Large intestine (tissue), 3 donors: Measurements from ENCODE around the gene DLX6. TPM values are rescaled to one million over a fixed set of nuclear protein-coding genes. Genes with fewer than 3 reads are reported as not detected.

Source experiments
- DNase-seq, 2 donors: peaks; one replicate each; pipeline versions ENCODE4 v3.0.0 to v3.0.0-alpha.2; 2013
- H3K27ac ChIP-seq: one replicate; pipeline ENCODE4 v1.5.1; 2013; ENCODE audit warnings: low read length
- H3K27me3 ChIP-seq: 2 replicates; pipeline ENCODE4 v1.6.1; 2013; ENCODE audit warnings: low read length; ENCODE audit not compliant: control insufficient read depth, insufficient read depth
- H3K36me3 ChIP-seq: 2 replicates; pipeline ENCODE4 v1.6.1; 2013; ENCODE audit warnings: low read length; ENCODE audit not compliant: control insufficient read depth, insufficient read depth
- H3K4me1 ChIP-seq: one replicate; pipeline ENCODE4 v1.6.1; 2013; ENCODE audit warnings: low read length; ENCODE audit not compliant: control insufficient read depth, insufficient read depth
- H3K4me3 ChIP-seq: one replicate; pipeline ENCODE4 v1.5.1; 2013; ENCODE audit warnings: low read length
- H3K9me3 ChIP-seq: one replicate; pipeline ENCODE4 v1.6.1; 2013; ENCODE audit warnings: mild to moderate bottlenecking, low read depth, low read length, moderate library complexity; ENCODE audit not compliant: control insufficient read depth
- WGBS: methylation state at CpG from one replicate; pipeline ENCODE4 v1.1.5; 2013; ENCODE audit warnings: low lambda C conversion rate; ENCODE audit not compliant: insufficient coverage; 5-methylcytosine and 5-hydroxymethylcytosine counted together
- polyA plus RNA-seq: library from polyadenylated mRNA; unstranded; fragments of 120-200 nt; gene quantifications from one replicate; pipeline ENCODE4 v1.2.1, GENCODE V29; 2013

Gene DLX6
- polyA plus RNA-seq, 1 donor = 0.04 TPM

- Histone ChIP-seq H3K36me3 (no peaks in the 10 kb centered on the region), H3K4me1 (no peaks in the 10 kb centered on the region), H3K27me3 (peaks cover 100% of the 10 kb centered on the region), H3K9me3 (peaks cover 8% of the 10 kb centered on the region), H3K27ac (no peak overlapping the region), H3K4me3 (no peak overlapping the region)
- no peak for DNase-seq
- WGBS = 13% methylated on average over 2 of the region's 19 CpGs
Measured at GRCh38 chr7:97018791-97019531, 13.6 kb downstream of the DLX6 start.

DNA sequence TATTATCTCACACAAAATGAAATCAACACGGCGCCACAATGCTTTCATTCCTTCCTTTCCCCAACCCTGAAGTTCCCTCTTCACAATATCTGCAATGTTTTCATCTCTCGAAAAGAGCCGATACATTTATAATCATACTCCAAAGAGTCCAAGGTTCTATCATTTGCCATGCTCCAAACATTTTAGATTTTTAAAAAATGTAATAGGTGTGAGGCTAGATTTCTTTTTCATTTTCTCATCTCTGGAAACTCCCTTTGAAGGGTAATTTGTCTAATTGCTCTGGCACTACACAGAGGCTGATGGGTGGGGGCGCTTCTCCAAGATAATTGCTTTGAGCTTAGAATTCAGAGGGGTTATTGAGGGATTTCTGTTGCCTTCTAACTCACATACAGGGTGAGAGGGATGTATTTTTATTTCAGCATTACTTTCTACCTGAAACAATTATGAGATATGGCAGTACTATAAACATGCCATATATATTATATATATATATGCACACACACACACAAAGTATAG is 14.4 kb downstream of the DLX6 start:
- Histone ChIP-seq H3K27me3 (peaks cover 100% of the 10 kb centered on the region), H3K9me3 (peaks cover 14% of the 10 kb centered on the region), H3K36me3 (no peaks in the 10 kb centered on the region), H3K4me1 (no peaks in the 10 kb centered on the region), H3K27ac (no peak overlapping the region), H3K4me3 (no peak overlapping the region)
- no peak for DNase-seq
- WGBS = 10% methylated on average over 2 of the region's 5 CpGs

DNA sequence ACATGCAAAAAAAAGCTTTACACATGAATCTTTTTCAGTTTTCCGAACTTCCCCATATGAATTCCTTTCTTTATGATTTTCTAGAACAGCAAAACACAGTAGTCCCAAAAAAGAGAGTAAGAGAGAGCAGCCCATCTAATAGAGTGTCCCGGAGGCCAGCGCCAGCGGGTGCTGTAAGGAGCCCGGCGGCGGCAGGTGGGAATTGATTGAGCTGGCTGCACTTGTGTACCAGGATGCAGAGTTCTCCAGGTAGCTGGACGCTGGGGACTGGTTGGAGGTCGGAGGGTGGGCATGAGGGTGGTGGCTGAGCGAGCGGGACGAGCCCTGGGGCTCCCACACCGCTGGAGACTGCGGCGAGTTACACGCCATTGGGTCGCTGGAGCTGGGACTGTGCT is 15.2 kb downstream of the DLX6 start:
- no CpG with 5 or more reads among the region's 17 CpGs for WGBS
- H3K9me3 ChIP-seq = peaks cover 14% of the 10 kb centered on the region
- no peak for DNase-seq
- H3K27me3 ChIP-seq = peaks cover 100% of the 10 kb centered on the region
- H3K27ac ChIP-seq = no peak overlapping the region
- H3K4me3 ChIP-seq = no peak overlapping the region
- no peaks in the 10 kb centered on the region for H3K36me3 ChIP-seq
- no peaks in the 10 kb centered on the region for H3K4me1 ChIP-seq

- H3K27me3 ChIP-seq = peaks cover 100% of the 10 kb centered on the region
- H3K36me3 ChIP-seq = no peaks in the 10 kb centered on the region
- DNase-seq = no peak
- H3K4me1 ChIP-seq = no peaks in the 10 kb centered on the region
- no peak overlapping the region for H3K4me3 ChIP-seq
- no CpG with 5 or more reads among the region's 67 CpGs for WGBS
- H3K27ac ChIP-seq = no peak overlapping the region
- H3K9me3 ChIP-seq = peaks cover 14% of the 10 kb centered on the region
Measured at GRCh38 chr7:97020996-97021746, 15.8 kb downstream of the DLX6 start.

DNA sequence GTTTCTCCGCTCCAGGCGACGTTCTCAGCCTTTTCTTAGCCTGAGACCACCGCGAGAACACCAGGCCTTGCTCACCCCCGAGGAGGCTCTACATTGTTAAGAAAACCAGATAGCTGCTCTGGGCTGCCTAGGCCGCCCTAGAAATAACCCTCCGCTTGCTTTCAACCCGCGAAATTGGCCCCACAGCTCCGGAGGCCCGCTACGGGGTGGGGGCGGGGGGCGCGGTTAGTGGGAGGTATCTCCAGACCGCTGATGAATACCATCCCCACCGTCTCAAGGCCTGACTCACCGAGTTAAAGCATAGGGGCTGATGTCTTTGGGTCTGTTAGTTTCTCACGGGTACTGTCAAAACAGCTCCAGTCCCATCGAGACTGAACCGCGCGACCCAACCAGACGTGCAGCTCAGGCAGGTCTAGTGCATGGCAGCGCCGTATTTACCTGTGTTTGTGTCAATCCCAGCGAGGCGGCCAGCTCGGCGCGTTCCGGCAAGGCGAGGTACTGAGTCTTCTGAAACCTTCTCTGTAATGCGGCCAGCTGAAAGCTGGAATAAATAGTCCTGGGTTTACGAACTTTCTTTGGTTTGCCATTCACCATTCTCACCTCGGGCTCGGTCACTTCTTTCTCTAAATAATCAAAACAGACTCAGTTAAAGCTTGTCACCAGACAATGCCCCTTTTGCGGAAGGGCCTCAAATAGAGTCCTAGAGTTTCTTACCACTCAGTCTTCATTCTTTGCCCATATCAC is 16.6 kb downstream of the DLX6 start:
- DNase-seq = no peak
- 5% methylated on average over 3 of the region's 39 CpGs for WGBS
- no peak overlapping the region for H3K4me3 ChIP-seq
- H3K27ac ChIP-seq = no peak overlapping the region
- H3K4me1 ChIP-seq = no peaks in the 10 kb centered on the region
- peaks cover 8% of the 10 kb centered on the region for H3K9me3 ChIP-seq
- H3K27me3 ChIP-seq = peaks cover 100% of the 10 kb centered on the region
- H3K36me3 ChIP-seq = no peaks in the 10 kb centered on the region

- Histone ChIP-seq H3K27me3 (peaks cover 100% of the 10 kb centered on the region), H3K4me3 (no peak overlapping the region), H3K27ac (no peak overlapping the region), H3K36me3 (no peaks in the 10 kb centered on the region), H3K4me1 (peaks cover 5% of the 10 kb centered on the region), H3K9me3 (peaks cover 8% of the 10 kb centered on the region)
- no CpG with 5 or more reads among the region's 35 CpGs for WGBS
- DNase-seq = no peak
Measured at GRCh38 chr7:97022491-97023306, 17.3 kb downstream of the DLX6 start.

GRCh38 chr7:97024209-97025129 is 19.1 kb downstream of the DLX6 start, which contains the start of gene DLX5:
DLX5 (minus strand) TSS chr7:97024831; CDS start chr7:97024623, 208 bp downstream.
- no peak for DNase-seq
- no CpG with 5 or more reads among the region's 60 CpGs for WGBS
- peaks cover 8% of the 10 kb centered on the region for H3K9me3 ChIP-seq
- no peak within 1 kb of the TSS for H3K27ac ChIP-seq
- H3K4me3 ChIP-seq = peak within 1 kb of the TSS; percentile 23
- no peaks in the 10 kb centered on the region for H3K36me3 ChIP-seq
- peaks cover 94% of the 10 kb centered on the region for H3K27me3 ChIP-seq
- peaks cover 5% of the 10 kb centered on the region for H3K4me1 ChIP-seq

- Histone ChIP-seq H3K4me1 (peaks cover 5% of the 10 kb centered on the region), H3K27ac (no peak overlapping the region), H3K27me3 (peaks cover 88% of the 10 kb centered on the region), H3K9me3 (peaks cover 8% of the 10 kb centered on the region), H3K36me3 (no peaks in the 10 kb centered on the region), H3K4me3 (no peak overlapping the region)
- WGBS = 17% methylated on average over 2 of the region's 8 CpGs
- DNase-seq = no peak
Measured at GRCh38 chr7:97025130-97025499, 19.8 kb downstream of the DLX6 start.
